GM21619 (cell line): Measurements from ENCODE around the gene ITPA.
"Not testable (repeated sequence)": the region's sequence is repeated elsewhere in the genome, so short reads cannot be mapped to it uniquely, and the experiment has no call there.

Source experiments
- ATAC-seq: cut with Tn5 transposase; IDR thresholded peaks from one replicate; pipeline ENCODE4 v1.9.1; 2021; ENCODE audit not compliant: unreplicated experiment

ITPA gene

DNA sequence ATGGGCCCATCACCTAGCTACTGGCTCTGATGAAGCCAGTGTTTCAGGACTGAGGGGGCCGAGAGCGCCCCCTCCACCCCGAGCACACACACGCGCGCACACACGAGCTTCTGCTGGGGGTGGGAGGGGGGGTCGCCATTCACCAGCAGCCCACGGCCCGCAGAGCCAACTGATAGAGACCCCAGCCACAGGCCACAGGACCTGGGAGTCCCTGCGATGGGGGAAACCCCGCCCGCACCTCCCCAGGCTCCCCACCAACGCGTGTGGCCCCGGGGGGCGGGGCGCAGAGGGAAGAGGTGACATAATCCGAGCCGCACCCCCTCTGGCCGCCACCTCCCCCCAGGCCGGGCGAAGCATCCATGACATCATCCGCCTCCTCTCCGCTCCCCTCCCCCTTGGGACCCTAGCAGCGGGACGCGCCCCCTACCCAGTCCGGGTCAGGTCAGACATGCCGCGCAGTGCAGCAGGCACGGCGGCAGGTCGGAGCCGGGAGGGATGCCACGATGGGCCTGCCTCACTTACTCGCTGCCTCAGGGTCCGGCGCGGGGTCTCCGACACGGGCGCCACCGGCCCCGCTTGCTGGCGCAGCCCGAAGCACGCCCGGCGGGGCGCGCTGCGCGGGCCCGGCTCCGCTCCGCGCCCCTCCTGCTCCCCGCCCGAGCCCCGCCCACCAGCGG, 36.2 kb upstream of the ITPA start, which contains the start of gene LZTS3:
Gene LZTS3 (minus strand): TSS at position 617 of the 677 bp plus-strand sequence. CDS start 6,386 bp downstream, outside the sequence.
- peak; percentile 50 for ATAC-seq

GRCh38 chr20:3173610-3174441, 35.5 kb upstream of the ITPA start:
- peak; percentile 87 for ATAC-seq

DNA sequence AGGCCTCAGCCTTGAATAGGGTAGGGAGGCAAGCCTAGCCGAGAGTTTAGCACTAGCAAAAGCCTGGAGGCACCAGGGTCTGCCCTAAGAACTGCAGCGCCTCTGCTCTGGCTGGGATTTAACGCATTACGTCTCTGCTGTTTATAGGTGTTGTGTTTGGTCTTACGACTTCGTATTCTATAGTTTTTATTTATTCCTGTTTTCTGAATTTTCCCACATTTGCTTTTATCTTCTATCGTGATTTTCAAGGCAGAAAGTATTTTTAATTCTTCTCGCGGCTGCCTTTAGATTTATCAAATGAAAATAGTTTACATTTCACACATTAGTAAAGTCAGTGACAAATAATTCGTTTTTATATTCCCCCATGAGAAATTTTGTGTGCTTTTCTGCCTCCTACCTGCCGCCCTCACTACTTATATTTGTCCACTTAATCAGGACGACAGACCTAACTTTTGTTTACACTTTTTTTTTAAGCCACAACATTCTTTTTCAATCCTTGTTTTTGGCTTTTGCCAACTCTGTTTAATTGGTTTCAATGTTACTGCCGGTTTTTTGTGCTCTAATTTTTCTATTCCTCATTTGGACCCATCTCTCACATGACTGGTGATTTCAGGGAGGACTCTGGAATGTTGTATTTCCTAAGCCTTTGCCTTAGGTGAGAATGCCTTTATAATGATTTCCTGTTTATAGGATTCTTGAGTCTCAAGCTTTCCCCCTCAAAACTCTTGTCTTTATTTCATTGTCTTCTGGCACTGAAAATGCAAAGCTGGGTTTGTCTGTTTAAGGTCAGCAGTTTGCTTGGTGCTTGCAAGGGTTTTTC, 34.6 kb upstream of the ITPA start:
- no peak for ATAC-seq

DNA sequence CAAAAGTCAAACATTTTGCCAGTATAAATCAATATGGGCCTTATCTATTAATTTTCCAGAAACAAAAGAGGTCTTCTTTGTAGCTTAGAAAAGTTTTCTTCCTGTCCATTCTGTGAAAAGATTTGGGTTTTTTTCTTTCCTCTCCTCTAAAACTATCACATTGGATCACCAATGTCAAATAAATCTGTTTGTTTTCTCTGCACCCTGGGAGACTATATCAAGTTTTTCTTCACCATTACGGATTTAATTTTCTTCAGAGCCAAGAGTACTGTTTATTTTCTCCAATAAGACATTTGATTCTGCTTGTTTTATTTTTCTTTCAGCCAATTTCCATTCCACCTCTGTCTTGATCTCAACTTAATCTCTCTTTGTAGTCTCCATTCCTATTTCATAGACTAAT, 34.0 kb upstream of the ITPA start:
- no peak for ATAC-seq

DNA sequence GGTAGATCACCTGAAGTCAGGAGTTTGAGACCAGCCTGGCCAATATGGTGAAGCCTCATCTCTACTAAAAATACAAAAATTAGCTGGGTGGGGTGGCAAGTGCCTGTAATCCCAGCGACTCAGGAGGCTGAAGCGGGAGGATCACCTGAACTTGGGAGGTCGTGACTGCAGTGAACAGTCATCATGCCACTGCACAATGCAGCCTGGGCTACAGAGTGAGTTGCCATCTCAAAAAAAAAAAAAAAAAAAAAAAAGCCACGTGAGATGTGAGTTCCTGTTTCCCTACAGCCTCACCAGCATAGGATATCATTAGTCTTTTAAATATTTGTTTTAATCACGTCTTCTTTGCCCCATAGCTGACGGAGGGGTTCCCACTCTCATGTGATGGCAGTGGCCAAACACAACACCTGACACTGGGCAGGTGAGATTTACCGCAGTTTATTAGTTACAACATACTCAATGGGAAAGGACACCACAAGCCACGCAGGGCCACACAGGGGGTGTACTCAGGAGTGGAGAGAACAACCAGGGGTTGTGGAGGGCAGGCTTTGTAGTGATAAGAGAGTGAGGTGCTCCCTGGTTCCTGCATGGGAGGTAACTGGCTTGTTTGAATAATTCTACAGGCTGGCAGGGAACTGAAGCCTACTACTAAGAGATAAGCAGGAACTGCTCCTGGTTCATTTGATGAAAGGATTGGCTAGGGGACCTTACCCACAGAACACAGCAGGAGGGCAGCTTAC, 31.4 kb upstream of the ITPA start:
- ATAC-seq = no peak

- ATAC-seq = no peak
These were observed 29.0 kb upstream of the ITPA start for GRCh38 chr20:3180319-3180718.

GRCh38 chr20:3181270-3181669, 28.0 kb upstream of the ITPA start:
- no peak for ATAC-seq

GRCh38 chr20:3182429-3182828, 26.9 kb upstream of the ITPA start:
- not testable (repeated sequence) for ATAC-seq

DNA sequence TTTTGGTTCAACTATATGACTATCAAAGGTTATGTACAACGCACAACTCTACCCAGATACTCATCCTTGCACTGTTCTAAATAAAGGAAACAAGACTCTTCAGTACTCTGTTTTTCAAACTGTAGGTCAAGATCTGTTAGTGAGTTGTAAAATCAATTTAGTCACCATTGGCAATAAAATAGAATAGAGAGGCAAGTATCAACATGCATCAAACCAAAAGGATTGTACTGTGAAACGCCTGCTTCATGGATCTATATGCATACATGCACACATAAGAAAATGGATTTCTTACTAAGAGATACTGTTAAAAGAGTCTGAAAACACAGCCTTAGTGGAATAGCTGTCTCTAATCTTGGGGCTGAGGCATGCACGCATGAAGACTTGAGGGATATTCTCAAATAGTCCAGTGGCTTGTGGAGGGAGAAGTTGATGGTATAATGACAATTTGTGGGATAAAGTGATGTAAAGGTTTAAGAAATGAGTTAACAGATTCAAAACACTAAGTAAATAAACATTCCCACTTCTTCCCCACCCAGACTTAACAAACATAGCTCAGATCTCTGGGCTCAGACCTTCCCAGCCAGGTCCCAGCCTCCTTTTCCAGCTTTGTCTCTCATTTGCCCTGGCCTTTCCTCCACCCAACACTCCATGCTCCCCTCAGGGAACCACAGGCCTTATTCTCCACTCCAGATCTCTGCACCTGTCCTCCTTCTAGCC, 25.2 kb upstream of the ITPA start:
- ATAC-seq = no peak

DNA sequence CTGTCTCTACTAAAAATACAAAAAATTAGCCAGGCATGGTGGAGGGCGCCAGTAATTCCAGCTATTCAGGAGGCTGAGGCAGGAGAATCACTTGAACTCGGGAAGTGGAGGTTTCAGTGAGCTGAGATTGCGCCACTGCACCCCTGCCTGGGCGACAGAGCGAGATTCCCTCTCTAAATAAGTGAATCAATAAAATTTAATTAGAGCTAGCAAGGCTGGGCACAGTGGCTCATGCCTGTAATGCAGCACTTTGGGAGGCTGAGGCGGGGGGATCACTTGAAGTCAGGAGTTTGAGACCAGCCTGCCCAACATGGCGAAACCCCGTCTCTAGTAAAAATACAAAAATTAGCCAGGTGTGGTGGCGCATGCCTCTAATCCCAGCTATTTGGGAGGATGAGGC, 21.4 kb upstream of the ITPA start:
- not testable (repeated sequence) for ATAC-seq

- no peak for ATAC-seq
These were observed 20.4 kb upstream of the ITPA start for GRCh38 chr20:3188823-3189413.

DNA sequence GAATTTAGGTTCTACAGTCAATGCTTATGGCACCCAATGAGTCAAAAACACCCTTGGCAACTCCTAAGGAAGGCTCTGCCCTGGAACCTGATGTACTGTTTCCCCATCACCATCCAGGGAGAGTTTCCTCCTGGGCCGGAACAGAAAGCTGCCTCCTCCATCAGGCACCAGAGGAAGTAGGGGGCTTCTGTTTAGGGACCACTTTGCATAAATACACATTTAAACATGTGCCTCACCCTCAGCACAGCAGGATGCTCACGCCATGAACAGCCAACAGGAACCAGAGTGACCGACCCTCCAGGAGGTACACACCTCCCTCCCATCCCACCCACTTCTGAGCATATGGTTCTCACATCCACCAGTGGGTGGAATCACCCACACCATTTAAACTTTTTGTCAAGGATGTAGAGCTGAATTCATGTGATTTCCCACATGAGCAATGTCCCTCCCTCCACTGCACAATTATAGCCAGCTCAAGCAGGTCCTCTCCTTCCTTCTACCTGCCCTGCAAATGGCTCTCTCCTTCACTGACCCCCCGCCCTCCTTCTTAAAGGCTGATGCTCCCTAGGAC, 19.7 kb upstream of the ITPA start:
- ATAC-seq = no peak

- ATAC-seq = no peak
These were observed 18.6 kb upstream of the ITPA start for GRCh38 chr20:3190681-3191111.

DNA sequence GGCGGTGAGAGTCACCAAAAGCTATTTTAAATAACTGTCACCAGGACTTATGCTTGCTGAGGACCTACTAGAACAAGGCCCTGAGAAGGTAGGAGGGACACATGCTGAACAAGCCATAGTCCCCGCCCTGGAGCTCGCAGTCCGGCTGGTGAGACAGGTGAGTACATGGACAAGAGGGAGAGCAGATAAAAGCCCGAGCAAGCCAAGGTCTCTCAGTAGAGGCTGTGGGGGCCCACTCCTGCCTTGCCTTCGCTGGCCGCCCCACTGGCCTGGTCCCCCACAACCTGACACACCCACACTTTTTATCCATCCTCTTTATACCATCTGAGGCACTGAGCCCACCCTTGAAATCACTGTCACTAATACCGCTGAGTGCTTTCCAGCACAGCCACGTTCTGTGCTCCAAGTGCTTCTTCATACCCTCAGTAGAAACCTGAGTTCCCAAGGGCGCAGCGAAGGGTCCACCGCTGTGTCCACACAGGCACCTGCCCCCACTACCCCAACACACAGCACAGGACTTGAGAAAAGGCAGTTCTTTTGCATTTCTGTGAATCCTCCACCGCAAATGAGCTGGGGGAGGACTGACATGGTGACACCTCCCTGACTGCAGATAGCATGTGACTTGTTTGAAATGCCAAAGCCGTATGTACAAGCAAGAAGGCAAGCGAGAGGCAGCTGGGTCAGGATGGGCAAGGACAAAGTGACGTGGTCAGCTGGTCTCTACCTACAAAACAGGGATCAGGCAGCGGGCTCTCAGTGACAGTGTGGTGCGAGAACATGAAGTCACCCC, 16.9 kb upstream of the ITPA start:
- ATAC-seq = no peak

DNA sequence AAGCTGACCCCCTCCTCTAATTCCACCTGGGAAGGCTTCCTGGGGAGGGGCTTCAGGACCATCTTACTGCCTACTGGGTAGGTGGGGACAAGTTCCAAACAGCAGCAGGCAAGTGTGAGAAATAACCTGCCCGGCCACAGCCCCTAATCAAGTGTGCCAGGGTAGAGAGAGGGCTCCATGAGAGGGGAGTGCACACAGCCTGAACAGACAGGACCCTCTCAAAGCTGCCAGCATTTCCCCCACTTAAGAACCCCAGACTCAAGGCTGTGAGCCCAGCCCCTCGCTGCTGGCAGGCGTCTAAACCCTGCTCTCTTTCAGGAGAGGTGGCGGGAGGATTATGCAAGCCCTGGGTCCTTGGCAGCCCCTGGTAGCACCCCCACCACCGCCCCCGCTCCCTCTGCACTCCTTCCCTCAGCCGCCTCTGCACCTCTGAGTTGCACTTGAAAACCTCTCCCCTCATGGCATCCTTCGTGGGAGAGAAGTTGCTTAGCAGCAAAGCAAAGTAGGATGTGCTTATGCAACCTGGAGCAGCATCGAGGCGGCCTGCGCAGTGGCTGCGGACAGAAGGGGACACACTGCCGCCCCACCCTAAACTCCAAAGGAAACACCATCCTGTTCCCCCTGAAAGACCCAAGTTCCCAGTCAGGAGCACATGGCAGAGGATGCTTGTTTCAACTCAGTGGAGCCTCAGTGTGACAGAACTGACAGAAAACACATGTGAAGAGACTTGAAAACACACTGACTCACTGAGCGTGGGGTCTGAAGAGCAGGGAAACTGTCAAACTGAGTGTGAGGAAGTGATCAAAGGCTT, 15.3 kb upstream of the ITPA start:
- no peak for ATAC-seq

GRCh38 chr20:3194617-3195280, 14.5 kb upstream of the ITPA start:
- ATAC-seq = no peak

- ATAC-seq = no peak
These were observed 13.6 kb upstream of the ITPA start for GRCh38 chr20:3195590-3196237.
